Activated naive CD8-positive, alpha-beta T cell (primary cell): ENCODE data around the gene FAIM2.

Source experiments
- H3K27ac Mint-ChIP-seq: one replicate; pipeline ENCODE4 v1.8.0; 2021; ENCODE audit warnings: mixed read lengths
- H3K27me3 Mint-ChIP-seq: one replicate; pipeline ENCODE4 v1.8.0; 2021; ENCODE audit warnings: mixed read lengths
- H3K36me3 Mint-ChIP-seq: one replicate; pipeline ENCODE4 v1.8.0; 2021; ENCODE audit warnings: mixed read lengths
- H3K4me1 Mint-ChIP-seq: one replicate; pipeline ENCODE4 v1.8.0; 2021; ENCODE audit warnings: low read depth, mixed read lengths
- H3K4me3 Mint-ChIP-seq: one replicate; pipeline ENCODE4 v1.8.0; 2021; ENCODE audit warnings: mild to moderate bottlenecking, mixed read lengths
- H3K9me3 Mint-ChIP-seq: one replicate; pipeline ENCODE4 v1.8.0; 2021; ENCODE audit warnings: low read depth, mixed read lengths

FAIM2 gene

GRCh38 chr12:49903700-49904423 is at the start of gene FAIM2:
Gene FAIM2, minus strand, starts transcription at chr12:49903900. Its CDS starts 108 bp downstream, at chr12:49903792.
- Mint-ChIP-seq H3K9me3 (no peaks in the 10 kb centered on the region), H3K27me3 (no peaks in the 10 kb centered on the region), H3K27ac (no peak within 1 kb of the TSS), H3K4me1 (peaks cover 7% of the 10 kb centered on the region), H3K4me3 (peak within 1 kb of the TSS; percentile 80), H3K36me3 (no peaks in the 10 kb centered on the region)

GRCh38 chr12:49953151-49953550 is 49.5 kb upstream of the FAIM2 start:
- Mint-ChIP-seq H3K4me1 (peaks cover 2% of the 10 kb centered on the region), H3K4me3 (no peak overlapping the region), H3K9me3 (no peaks in the 10 kb centered on the region), H3K27ac (no peak overlapping the region), H3K27me3 (peaks cover 18% of the 10 kb centered on the region), H3K36me3 (no peaks in the 10 kb centered on the region)

GRCh38 chr12:49952391-49953055 is 48.8 kb upstream of the FAIM2 start:
- Mint-ChIP-seq H3K36me3 (no peaks in the 10 kb centered on the region), H3K4me1 (peaks cover 2% of the 10 kb centered on the region), H3K27ac (no peak overlapping the region), H3K9me3 (no peaks in the 10 kb centered on the region), H3K27me3 (peaks cover 18% of the 10 kb centered on the region), H3K4me3 (no peak overlapping the region)

- Mint-ChIP-seq H3K4me1 (peaks cover 2% of the 10 kb centered on the region), H3K4me3 (no peak overlapping the region), H3K27me3 (peaks cover 14% of the 10 kb centered on the region), H3K27ac (no peak overlapping the region), H3K9me3 (no peaks in the 10 kb centered on the region), H3K36me3 (no peaks in the 10 kb centered on the region)
These were observed 47.9 kb upstream of the FAIM2 start for GRCh38 chr12:49951411-49952240.

- H3K9me3 Mint-ChIP-seq: no peaks in the 10 kb centered on the region
- peaks cover 10% of the 10 kb centered on the region for H3K4me1 Mint-ChIP-seq
- no peaks in the 10 kb centered on the region for H3K36me3 Mint-ChIP-seq
- H3K4me3 Mint-ChIP-seq: no peak within 1 kb of the TSS
- peaks cover 14% of the 10 kb centered on the region for H3K27me3 Mint-ChIP-seq
- H3K27ac Mint-ChIP-seq: no peak within 1 kb of the TSS
These were observed 46.9 kb upstream of the FAIM2 start, which contains the start of gene AQP2 for GRCh38 chr12:49950273-49951251. Gene AQP2, plus strand, starts transcription at chr12:49950737. Its CDS starts 94 bp downstream, at chr12:49950831.

- H3K36me3 Mint-ChIP-seq: no peaks in the 10 kb centered on the region
- H3K9me3 Mint-ChIP-seq: no peaks in the 10 kb centered on the region
- peaks cover 15% of the 10 kb centered on the region for H3K4me1 Mint-ChIP-seq
- H3K4me3 Mint-ChIP-seq: no peak overlapping the region
- H3K27me3 Mint-ChIP-seq: peaks cover 12% of the 10 kb centered on the region
- H3K27ac Mint-ChIP-seq: no peak overlapping the region
These were observed 46.2 kb upstream of the FAIM2 start for GRCh38 chr12:49949866-49950265.

- Mint-ChIP-seq H3K36me3 (no peaks in the 10 kb centered on the region), H3K9me3 (no peaks in the 10 kb centered on the region), H3K4me3 (no peak overlapping the region), H3K27ac (no peak overlapping the region), H3K27me3 (peaks cover 5% of the 10 kb centered on the region), H3K4me1 (peaks cover 18% of the 10 kb centered on the region)
These were observed 45.5 kb upstream of the FAIM2 start for GRCh38 chr12:49948866-49949845.

GRCh38 chr12:49947593-49948226 is 44.0 kb upstream of the FAIM2 start:
- Mint-ChIP-seq H3K4me1 (peaks cover 18% of the 10 kb centered on the region), H3K4me3 (no peak overlapping the region), H3K27me3 (peaks cover 2% of the 10 kb centered on the region), H3K27ac (no peak overlapping the region), H3K36me3 (no peaks in the 10 kb centered on the region), H3K9me3 (no peaks in the 10 kb centered on the region)

GRCh38 chr12:49946497-49946896 is 42.8 kb upstream of the FAIM2 start:
- Mint-ChIP-seq H3K4me1 (peaks cover 18% of the 10 kb centered on the region), H3K4me3 (no peak overlapping the region), H3K9me3 (no peaks in the 10 kb centered on the region), H3K27me3 (peaks cover 2% of the 10 kb centered on the region), H3K36me3 (no peaks in the 10 kb centered on the region), H3K27ac (no peak overlapping the region)

GRCh38 chr12:49946086-49946485 is 42.4 kb upstream of the FAIM2 start:
- Mint-ChIP-seq H3K27ac (peak overlapping the region; percentile 88), H3K9me3 (no peaks in the 10 kb centered on the region), H3K36me3 (no peaks in the 10 kb centered on the region), H3K4me3 (peak overlapping the region; percentile 81), H3K4me1 (peaks cover 18% of the 10 kb centered on the region), H3K27me3 (peaks cover 2% of the 10 kb centered on the region)

- Mint-ChIP-seq H3K27me3 (peaks cover 2% of the 10 kb centered on the region), H3K4me3 (peak overlapping the region; percentile 81), H3K36me3 (no peaks in the 10 kb centered on the region), H3K4me1 (peaks cover 18% of the 10 kb centered on the region), H3K9me3 (no peaks in the 10 kb centered on the region), H3K27ac (peak overlapping the region; percentile 88)
These were observed 41.8 kb upstream of the FAIM2 start for GRCh38 chr12:49945394-49946080.

GRCh38 chr12:49944718-49945117 is 41.0 kb upstream of the FAIM2 start:
- Mint-ChIP-seq H3K27me3 (peaks cover under 1% of the 10 kb centered on the region), H3K4me1 (peaks cover 18% of the 10 kb centered on the region), H3K4me3 (peak overlapping the region; percentile 81), H3K36me3 (no peaks in the 10 kb centered on the region), H3K9me3 (no peaks in the 10 kb centered on the region), H3K27ac (peak overlapping the region; percentile 88)
